Astrocyte (in vitro differentiated cells and primary cell): ENCODE measurements around the gene MUC21.

Source experiments
- EZH2 ChIP-seq: IDR thresholded peaks from 2 replicates; pipeline ENCODE4 v1.6.1; 2012; ENCODE audit warnings: mild to moderate bottlenecking, low read length, inconsistent platforms; ENCODE audit not compliant: insufficient read depth
- TF ChIP-seq, protein P1 (sequence below): IDR thresholded peaks from 2 replicates; pipeline ENCODE4 v1.5.1; 2011; ENCODE audit warnings: low read depth, mild to moderate bottlenecking, inconsistent platforms, low read length, moderate library complexity; ENCODE audit not compliant: insufficient read depth

DNA sequence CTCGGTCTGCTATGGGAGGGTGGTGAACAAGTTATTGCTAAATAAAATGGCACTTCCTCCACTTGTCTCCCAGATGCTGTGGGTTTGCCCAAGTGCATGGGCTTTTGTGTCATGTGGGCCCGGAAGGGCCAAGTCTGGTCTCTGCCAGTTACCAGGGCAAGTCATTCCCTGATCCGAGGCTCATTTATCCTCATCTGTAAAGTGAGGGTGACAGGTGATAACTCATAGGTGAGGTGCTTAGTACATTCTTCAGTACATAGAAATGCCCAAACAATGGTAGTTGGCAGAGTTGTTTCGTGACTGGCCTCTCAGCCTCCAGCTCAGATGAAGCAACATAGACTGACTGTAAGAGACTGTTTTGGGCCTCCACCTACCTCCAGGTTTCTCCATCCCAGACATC is 44.8 kb upstream of the MUC21 start:
- TF ChIP-seq, protein P1, sequence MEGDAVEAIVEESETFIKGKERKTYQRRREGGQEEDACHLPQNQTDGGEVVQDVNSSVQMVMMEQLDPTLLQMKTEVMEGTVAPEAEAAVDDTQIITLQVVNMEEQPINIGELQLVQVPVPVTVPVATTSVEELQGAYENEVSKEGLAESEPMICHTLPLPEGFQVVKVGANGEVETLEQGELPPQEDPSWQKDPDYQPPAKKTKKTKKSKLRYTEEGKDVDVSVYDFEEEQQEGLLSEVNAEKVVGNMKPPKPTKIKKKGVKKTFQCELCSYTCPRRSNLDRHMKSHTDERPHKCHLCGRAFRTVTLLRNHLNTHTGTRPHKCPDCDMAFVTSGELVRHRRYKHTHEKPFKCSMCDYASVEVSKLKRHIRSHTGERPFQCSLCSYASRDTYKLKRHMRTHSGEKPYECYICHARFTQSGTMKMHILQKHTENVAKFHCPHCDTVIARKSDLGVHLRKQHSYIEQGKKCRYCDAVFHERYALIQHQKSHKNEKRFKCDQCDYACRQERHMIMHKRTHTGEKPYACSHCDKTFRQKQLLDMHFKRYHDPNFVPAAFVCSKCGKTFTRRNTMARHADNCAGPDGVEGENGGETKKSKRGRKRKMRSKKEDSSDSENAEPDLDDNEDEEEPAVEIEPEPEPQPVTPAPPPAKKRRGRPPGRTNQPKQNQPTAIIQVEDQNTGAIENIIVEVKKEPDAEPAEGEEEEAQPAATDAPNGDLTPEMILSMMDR: no peak
- TF ChIP-seq EZH2: no peak
